GM18907 (cell line): ENCODE data around the gene SLC12A3.

ENCODE experiments used
- ATAC-seq: cut with Tn5 transposase; IDR thresholded peaks from one replicate; pipeline ENCODE4 v1.9.1; 2021; ENCODE audit warnings: mild to moderate bottlenecking, moderate library complexity; ENCODE audit not compliant: unreplicated experiment

SLC12A3 gene

GRCh38 chr16:56936950-56937349, 71.9 kb downstream of the SLC12A3 start:
- ATAC-seq: no peak

GRCh38 chr16:56938664-56939513, 73.9 kb downstream of the SLC12A3 start:
- ATAC-seq: peak; percentile 38

- no peak for ATAC-seq
Measured at GRCh38 chr16:56939801-56940200, 74.8 kb downstream of the SLC12A3 start.

GRCh38 chr16:56941092-56941491, 76.1 kb downstream of the SLC12A3 start:
- no peak for ATAC-seq

GRCh38 chr16:56941856-56942331, 76.9 kb downstream of the SLC12A3 start:
- no peak for ATAC-seq

GRCh38 chr16:56943761-56944375, 78.9 kb downstream of the SLC12A3 start:
- ATAC-seq: no peak

GRCh38 chr16:56944954-56945839, 80.2 kb downstream of the SLC12A3 start:
- peak; percentile 54 for ATAC-seq

- no peak for ATAC-seq
Measured at GRCh38 chr16:56945847-56946527, 81.0 kb downstream of the SLC12A3 start.

- ATAC-seq: no peak
Measured at GRCh38 chr16:56946767-56947603, 82.0 kb downstream of the SLC12A3 start.

GRCh38 chr16:56947604-56947995, 82.6 kb downstream of the SLC12A3 start:
- no peak for ATAC-seq

GRCh38 chr16:56948234-56948633, 83.2 kb downstream of the SLC12A3 start:
- no peak for ATAC-seq

- no peak for ATAC-seq
Measured at GRCh38 chr16:56950051-56950450, 85.0 kb downstream of the SLC12A3 start.

- ATAC-seq: no peak
Measured at GRCh38 chr16:56950455-56950854, 85.4 kb downstream of the SLC12A3 start.

GRCh38 chr16:56950881-56951771, 86.1 kb downstream of the SLC12A3 start:
- ATAC-seq: peak; percentile 55

- no peak for ATAC-seq
Measured at GRCh38 chr16:56953006-56953405, 88.0 kb downstream of the SLC12A3 start.

GRCh38 chr16:56956076-56956475, 91.1 kb downstream of the SLC12A3 start:
- no peak for ATAC-seq

GRCh38 chr16:56956756-56957155, 91.7 kb downstream of the SLC12A3 start:
- no peak for ATAC-seq

- ATAC-seq: no peak
Measured at GRCh38 chr16:56960681-56961281, 95.8 kb downstream of the SLC12A3 start.
